NCI-H128 (cell line): ENCODE measurements around the gene INAFM2.

Experiments
- DNase-seq: peaks from one replicate; lab custom pipeline; 2025; ENCODE audit not compliant: unreplicated experiment; lab: John Stamatoyannopoulos, UW

The INAFM2 gene

DNA sequence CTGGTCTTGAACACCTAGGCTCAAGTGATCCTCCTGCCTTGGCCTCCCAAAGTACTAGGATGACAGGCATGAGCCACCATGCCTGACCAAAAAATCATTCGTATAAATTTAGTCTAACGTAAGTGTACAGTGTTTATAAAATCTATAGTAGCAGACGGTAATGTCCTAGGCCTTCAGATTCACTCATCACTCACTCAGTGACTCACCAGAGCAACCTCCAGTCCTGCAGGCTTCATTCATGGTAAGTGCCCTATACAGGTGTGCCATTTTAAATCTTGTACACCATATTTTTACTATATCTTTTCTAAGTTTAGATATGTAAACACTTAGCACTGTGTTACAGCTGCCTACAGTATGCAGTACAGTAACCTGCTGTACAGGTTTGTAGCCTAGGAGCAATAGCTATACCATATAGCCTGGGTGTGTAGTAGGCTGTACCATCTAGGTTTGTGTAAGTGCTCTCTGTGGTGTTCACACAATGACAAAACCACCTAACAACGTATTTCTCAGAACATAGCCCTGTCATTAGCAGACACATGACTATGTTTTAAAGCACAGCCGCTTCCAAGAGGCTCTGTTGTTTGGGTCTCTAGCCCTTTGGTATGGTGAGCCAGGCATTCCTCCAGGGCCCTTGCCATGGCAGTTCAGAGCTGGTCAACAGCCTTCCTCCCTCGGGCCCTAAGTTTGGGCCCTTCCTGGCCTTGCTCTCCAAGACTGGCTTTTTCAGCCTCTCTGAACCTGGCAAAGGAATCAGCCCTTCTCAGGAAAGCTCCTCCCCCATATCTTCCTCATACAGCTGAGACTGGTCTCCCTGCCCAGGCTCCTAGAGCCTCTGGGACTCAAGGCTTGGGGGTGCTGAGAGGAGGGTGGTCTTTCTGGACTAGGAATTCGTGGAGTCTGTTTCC is 19.2 kb downstream of the INAFM2 start:
- DNase-seq, result no peak

DNA sequence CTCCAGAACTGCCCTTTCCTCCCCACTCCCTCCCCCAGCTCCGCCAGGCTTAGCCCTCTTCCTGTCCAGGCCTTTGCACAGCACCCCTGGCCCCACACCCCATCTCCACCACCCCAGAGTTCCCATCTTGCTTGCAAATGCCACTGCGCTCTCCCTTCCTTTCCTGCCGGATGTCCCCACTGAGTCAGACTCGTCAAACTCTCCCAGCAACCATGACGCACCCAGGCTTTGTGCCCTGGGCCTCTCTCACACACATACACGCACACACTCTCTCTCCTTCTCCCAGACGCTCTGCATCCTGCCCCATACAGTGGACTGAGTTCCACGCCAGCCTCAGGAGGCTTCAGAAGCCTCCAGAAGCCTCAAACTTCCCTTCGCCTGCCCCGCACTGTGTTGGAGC is 20.0 kb downstream of the INAFM2 start:
- DNase-seq, result no peak

- DNase-seq, result no peak
Measured at GRCh38 chr15:40344217-40344616, 20.7 kb downstream of the INAFM2 start.

GRCh38 chr15:40344631-40345120 is 21.2 kb downstream of the INAFM2 start:
- no peak for DNase-seq

DNA sequence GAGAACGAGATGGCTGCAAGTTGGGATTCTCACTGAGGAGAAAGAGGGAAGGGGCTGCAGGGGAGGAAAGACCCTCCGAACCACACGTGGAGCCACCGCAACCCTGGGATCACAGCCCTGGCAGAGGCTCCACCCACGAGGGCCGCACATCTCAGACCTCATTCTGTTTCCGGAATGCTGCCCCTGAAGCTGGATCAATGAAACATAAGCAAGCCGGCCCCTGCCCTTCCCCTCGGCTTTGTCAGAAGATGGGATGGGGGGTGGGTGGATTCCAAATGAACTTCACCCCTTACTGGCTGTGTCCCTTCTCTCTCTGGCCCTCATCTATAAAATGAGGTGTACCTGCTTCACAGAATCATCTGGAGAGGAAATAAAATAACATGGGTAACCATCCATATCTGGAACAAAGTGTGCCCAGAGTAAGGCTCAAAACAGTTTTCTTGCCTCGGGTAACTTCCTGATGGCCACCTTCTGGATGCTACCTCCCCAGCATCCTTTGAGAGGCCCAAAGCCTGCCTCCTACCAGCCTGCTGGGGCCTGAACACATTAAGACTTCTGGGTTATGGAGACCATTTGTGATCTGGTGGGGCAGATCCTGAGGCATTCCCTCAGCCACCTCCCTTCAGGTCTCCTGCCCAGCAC is 21.9 kb downstream of the INAFM2 start:
- no peak for DNase-seq

- DNase-seq, result no peak
Measured at GRCh38 chr15:40345867-40346578, 22.5 kb downstream of the INAFM2 start.

DNA sequence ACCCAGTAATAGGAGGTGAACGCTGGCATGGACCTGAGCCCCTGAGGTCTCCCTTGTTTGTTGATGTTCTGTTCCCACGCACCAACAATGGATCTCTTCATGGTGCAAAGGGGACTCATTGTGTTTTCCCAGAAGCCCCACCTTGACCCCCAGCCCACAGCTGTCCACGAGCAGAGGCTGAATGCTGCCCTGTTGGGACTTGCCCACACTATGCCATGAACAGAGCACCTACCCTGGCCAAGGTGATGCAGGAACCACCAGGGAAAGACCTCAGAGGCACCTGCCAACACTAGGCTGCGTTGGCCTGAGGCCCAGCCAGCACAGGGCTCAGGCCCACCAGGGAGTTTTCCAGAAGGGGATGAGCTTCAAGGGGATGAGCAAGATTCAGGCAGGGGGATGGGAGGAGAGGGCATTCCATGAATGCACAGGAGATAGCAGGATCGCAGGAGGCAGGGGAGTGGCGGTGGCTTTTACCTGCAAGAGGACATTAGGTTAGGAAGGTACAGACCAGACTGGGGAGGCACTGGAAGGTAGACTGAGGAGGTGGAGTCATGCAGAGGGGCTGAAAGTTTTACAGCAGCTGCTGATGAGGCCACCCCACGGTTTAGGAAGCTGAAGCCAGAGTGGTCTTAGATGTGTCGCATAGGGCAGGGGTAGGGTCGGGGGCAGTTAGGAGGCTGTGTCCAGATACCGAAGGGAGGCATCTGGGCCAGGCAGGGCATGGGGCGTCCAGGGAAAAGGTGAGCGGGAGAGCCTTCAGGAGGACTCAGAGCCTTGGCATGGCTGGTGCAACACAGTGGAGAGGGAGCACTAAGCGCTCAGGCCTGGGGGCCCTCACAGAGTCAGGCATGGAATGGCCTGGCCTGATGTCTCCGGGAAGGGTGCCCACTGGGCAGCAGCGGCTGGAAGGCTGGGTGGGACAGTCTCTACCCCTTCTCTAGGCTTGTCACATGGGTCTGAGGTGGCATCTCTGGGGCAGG is 23.4 kb downstream of the INAFM2 start:
- DNase-seq, result no peak

- DNase-seq, result no peak
Measured at GRCh38 chr15:40347559-40348473, 24.3 kb downstream of the INAFM2 start.

DNA sequence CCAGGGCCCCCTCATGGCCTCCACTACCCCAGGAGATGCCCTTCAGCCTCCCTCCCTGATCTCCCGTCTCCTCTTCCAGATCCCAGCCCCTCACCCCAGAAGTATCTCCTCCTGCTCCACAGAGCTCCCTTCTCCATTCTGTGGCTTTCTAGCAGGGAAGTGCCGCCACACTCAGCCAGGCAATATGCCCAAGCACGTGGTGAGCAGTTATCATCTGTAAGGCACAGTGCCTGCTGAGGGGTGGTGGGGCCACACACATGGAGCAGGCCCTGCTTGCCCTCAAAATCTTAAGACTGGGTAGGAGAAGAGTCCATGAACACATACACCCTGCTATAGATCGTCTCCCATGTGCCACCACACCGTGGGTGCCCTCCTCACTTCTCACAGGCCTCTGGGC is 25.0 kb downstream of the INAFM2 start:
- DNase-seq, result no peak

- DNase-seq, result no peak
Measured at GRCh38 chr15:40349163-40349562, 25.7 kb downstream of the INAFM2 start.

- DNase-seq, result no peak
Measured at GRCh38 chr15:40352281-40352901, 28.9 kb downstream of the INAFM2 start.

GRCh38 chr15:40353697-40354096 is 30.2 kb downstream of the INAFM2 start:
- no peak for DNase-seq

GRCh38 chr15:40354408-40355171 is 31.1 kb downstream of the INAFM2 start:
- no peak for DNase-seq

DNA sequence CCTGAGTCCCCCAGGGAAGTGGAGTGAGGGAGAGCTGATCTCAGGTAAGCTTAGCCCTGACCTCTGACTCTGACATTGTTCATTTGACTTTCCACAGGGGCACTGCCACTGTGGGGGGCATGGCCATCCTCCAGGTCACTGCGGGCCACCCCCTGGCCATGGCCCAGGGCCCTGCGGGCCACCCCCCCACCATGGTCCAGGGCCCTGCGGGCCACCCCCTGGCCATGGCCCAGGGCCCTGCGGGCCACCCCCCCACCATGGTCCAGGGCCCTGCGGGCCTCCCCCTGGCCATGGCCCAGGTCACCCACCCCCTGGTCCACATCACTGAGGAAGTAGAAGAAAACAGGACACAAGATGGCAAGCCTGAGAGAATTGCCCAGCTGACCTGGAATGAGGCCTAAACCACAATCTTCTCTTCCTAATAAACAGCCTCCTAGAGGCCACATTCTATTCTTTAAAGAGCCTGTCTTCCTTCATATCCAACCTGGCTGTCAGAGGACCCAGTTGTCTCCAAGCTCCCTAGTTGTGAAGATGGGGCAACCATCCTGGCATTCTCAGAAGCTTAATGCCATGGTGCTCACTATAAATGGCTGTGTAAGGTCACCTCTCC is 32.6 kb downstream of the INAFM2 start:
- no peak for DNase-seq

- DNase-seq, result no peak
Measured at GRCh38 chr15:40357246-40357645, 33.8 kb downstream of the INAFM2 start.

DNA sequence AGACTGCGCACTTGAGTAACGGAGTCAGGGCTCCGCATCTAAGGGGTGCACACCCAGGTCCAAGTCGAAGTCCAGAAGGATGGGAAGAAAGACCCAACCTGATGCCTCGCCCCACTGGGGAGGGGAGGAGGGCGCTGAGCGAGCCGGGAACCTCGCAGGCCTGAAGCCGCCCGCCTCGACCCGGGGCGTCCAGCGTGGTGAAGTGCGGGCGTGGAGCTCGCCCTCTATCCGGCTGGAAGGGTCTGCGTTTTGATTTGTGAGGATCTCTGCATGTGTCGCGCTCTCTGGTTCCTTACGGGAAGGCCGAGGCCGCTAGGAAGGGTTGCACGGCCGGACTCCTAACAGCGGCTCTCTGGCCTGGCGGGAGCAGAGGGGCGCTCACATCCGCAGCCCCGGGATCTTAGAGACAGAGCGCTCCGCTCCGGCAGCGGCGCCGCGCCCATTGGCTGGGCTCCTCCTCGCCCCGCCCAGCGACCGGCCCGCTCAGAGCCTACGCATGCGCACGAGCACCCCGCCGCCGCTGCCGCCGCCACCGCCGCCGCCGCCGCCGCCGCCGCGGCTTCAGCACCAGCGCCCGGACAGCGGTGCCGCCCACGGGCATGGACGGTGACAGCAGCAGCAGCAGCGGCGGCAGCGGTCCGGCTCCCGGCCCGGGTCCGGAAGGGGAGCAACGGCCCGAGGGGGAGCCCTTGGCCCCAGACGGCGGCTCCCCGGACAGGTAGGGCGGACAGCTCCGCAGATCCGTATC is 34.4 kb downstream of the INAFM2 start, which contains the start of gene DISP2:
Gene DISP2, plus strand, starts transcription at position 497 of the 748 bp plus-strand sequence. Its CDS starts 103 bp downstream, at position 600.
- DNase-seq, result peak; percentile 58
